Fibroblast of lung (primary cell): ENCODE data around the gene PRSS22. TPM values are rescaled to one million over a fixed set of nuclear protein-coding genes. Genes with fewer than 3 reads are reported as not detected.
A peak's percentile ranks its signal among the peaks of the same experiment; 100 is the strongest.
"Not testable (repeated sequence)": the region's sequence is repeated elsewhere in the genome, so short reads cannot be mapped to it uniquely, and the experiment has no call there.

Source experiments
- DNase-seq, 2 donors: peaks; one replicate each; pipeline versions ENCODE4 v3.0.0 to v3.0.0-alpha.2; 2010; ENCODE audit warnings: low read depth in 2 of 2
- H2AFZ ChIP-seq: 2 replicates; pipeline ENCODE4 v1.5.1; 2012; ENCODE audit warnings: low read length, control low read depth, inconsistent platforms
- H3K27ac ChIP-seq: 2 replicates; pipeline ENCODE4 v1.5.1; 2011; ENCODE audit warnings: low read length, control low read depth; ENCODE audit not compliant: insufficient read depth
- H3K27me3 ChIP-seq: 2 replicates; pipeline ENCODE4 v1.5.1; 2011; ENCODE audit warnings: mild to moderate bottlenecking, low read length; ENCODE audit not compliant: control insufficient read depth, insufficient read depth
- H3K36me3 ChIP-seq: 2 replicates; pipeline ENCODE4 v1.5.1; 2011; ENCODE audit warnings: low read length; ENCODE audit not compliant: control insufficient read depth, insufficient read depth
- H3K4me1 ChIP-seq: 2 replicates; pipeline ENCODE4 v1.5.1; 2011; ENCODE audit warnings: low read length; ENCODE audit not compliant: control insufficient read depth, insufficient read depth; ENCODE audit errors: extremely low read depth
- H3K4me2 ChIP-seq: 2 replicates; pipeline ENCODE4 v1.5.1; 2011; ENCODE audit warnings: low read length, control low read depth; ENCODE audit not compliant: insufficient read depth; ENCODE audit errors: extremely low read depth
- H3K4me3 ChIP-seq, 4 experiments: fragments of 200-600 bp in 1 of 4; sonication (generic) in 1 of 4; replicated peaks in 1 of 4; 2 replicates each; pipeline ENCODE4 v1.5.1; 2011 to 2016; ENCODE audit warnings: low read length in 4 of 4, low read depth in 3 of 4, mild to moderate bottlenecking in 3 of 4, control low read depth in 2 of 4, inconsistent platforms in 1 of 4, mixed read lengths in 1 of 4; ENCODE audit not compliant: insufficient read depth in 1 of 4; ENCODE audit errors: control extremely low read depth in 1 of 4
- H3K79me2 ChIP-seq: 2 replicates; pipeline ENCODE4 v1.5.1; 2012; ENCODE audit warnings: mild to moderate bottlenecking, low read length, inconsistent platforms; ENCODE audit not compliant: control insufficient read depth, insufficient read depth
- H3K9ac ChIP-seq: 2 replicates; pipeline ENCODE4 v1.5.1; 2011; ENCODE audit warnings: mild to moderate bottlenecking, low read length, control low read depth; ENCODE audit not compliant: insufficient read depth
- H3K9me3 ChIP-seq: 2 replicates; pipeline ENCODE4 v1.5.1; 2012; ENCODE audit warnings: low read depth, low read length; ENCODE audit not compliant: control insufficient read depth, insufficient read depth
- H4K20me1 ChIP-seq: 2 replicates; pipeline ENCODE4 v1.5.1; 2011; ENCODE audit warnings: low read length; ENCODE audit not compliant: control insufficient read depth, insufficient read depth; ENCODE audit errors: extremely low read depth
- CTCF ChIP-seq, 2 donors: IDR thresholded peaks in 1 of 2; conservative IDR thresholded peaks in 1 of 2; 1 replicate in 1 of 2; 2 replicates in 1 of 2; pipeline ENCODE4 v1.5.1; 2011 to 2012; ENCODE audit warnings: low read length in 2 of 2, control low read depth in 1 of 2, inconsistent platforms in 1 of 2, low read depth in 1 of 2, mild to moderate bottlenecking in 1 of 2
- EZH2 ChIP-seq: IDR thresholded peaks from 2 replicates; pipeline ENCODE4 v1.5.1; 2012; ENCODE audit warnings: low read length, control low read depth, mild to moderate bottlenecking; ENCODE audit errors: missing control alignments
- polyA minus RNA-seq: library from RNA; depleted of rRNA, polyadenylated mRNA; stranded (reverse); fragments of >200 nt; gene quantifications from 2 replicates; pipeline ENCODE4 v1.2.3, GENCODE V29; 2011; ENCODE audit warnings: low replicate concordance
- polyA plus RNA-seq, 2 donors: library from polyadenylated mRNA; depleted of rRNA in 1 of 2; stranded (reverse) in 1 of 2; unstranded in 1 of 2; fragments of >200 nt; gene quantifications; 2 replicates each; pipeline ENCODE4 v1.2.1, GENCODE V29; 2011 to 2012; ENCODE audit warnings: missing spikeins in 1 of 2
- total RNA-seq: library from RNA; depleted of rRNA; stranded (reverse); fragments of >200 nt; gene quantifications from 2 replicates; pipeline ENCODE4 v1.2.1, GENCODE V29; 2014

PRSS22 gene
- total RNA-seq: 0.17 TPM in 1 of 2 replicates, not detected in the other
- polyA plus RNA-seq: not detected in 2 replicates
- 0.13 TPM in 1 of 2 replicates, not detected in the other for polyA plus RNA-seq (2012)
- polyA minus RNA-seq: not detected in 2 replicates

GRCh38 chr16:2857451-2858244, at the start of gene PRSS22:
Gene PRSS22 (minus strand): TSS chr16:2858170. CDS start chr16:2858104, 66 bp downstream.
- H3K4me2 ChIP-seq: no peak within 1 kb of the TSS
- peak within 1 kb of the TSS in 1 of 4 experiments; percentile 22 for H3K4me3 ChIP-seq
- no peaks in the 10 kb centered on the region for H3K9me3 ChIP-seq
- no peak within 1 kb of the TSS for H3K9ac ChIP-seq
- no peaks in the 10 kb centered on the region for H4K20me1 ChIP-seq
- no peaks in the 10 kb centered on the region for H3K27me3 ChIP-seq
- no peaks in the 10 kb centered on the region for H3K79me2 ChIP-seq
- H2AFZ ChIP-seq: no peak within 1 kb of the TSS
- H3K4me1 ChIP-seq: no peaks in the 10 kb centered on the region
- no peaks in the 10 kb centered on the region for H3K36me3 ChIP-seq
- TF ChIP-seq CTCF (conservative IDR thresholded peaks at IDR 0.05 in 1 of 2, IDR thresholded peaks at IDR 0.05 in 1 of 2; ENCODE audit: low read depth in 1 of 2, low read length in 2 of 2) (no peak), EZH2 (peak; percentile 39)
- H3K27ac ChIP-seq: no peak within 1 kb of the TSS
- no peak for DNase-seq

- not testable (repeated sequence) for H3K4me2 ChIP-seq, H3K9me3 ChIP-seq, H3K9ac ChIP-seq, H3K4me1 ChIP-seq, H3K36me3 ChIP-seq, H3K4me3 ChIP-seq, H4K20me1 ChIP-seq, H3K27ac ChIP-seq, H3K27me3 ChIP-seq, H2AFZ ChIP-seq, H3K79me2 ChIP-seq
- peak; percentile 36 to 37 for TF ChIP-seq CTCF (conservative IDR thresholded peaks at IDR 0.05 in 1 of 2, IDR thresholded peaks at IDR 0.05 in 1 of 2; ENCODE audit: low read depth in 1 of 2, low read length in 2 of 2)
- DNase-seq: peak; percentile 33 to 45
Observed at GRCh38 chr16:2907084-2907753, 49.2 kb upstream of the PRSS22 start.

GRCh38 chr16:2905988-2906387, 48.0 kb upstream of the PRSS22 start:
- Histone ChIP-seq H3K27ac (no peak overlapping the region), H3K9ac (no peak overlapping the region), H2AFZ (no peak overlapping the region), H3K79me2 (no peaks in the 10 kb centered on the region), H3K27me3 (no peaks in the 10 kb centered on the region), H3K4me1 (peaks cover 6% of the 10 kb centered on the region), H3K4me2 (peak overlapping the region; percentile 40), H3K4me3 (no peak overlapping the region), H3K36me3 (no peaks in the 10 kb centered on the region), H4K20me1 (no peaks in the 10 kb centered on the region), H3K9me3 (no peaks in the 10 kb centered on the region)
- DNase-seq: no peak
- no peak for TF ChIP-seq EZH2
